ENCODE results near the gene ZSWIM2. TPM values are rescaled to one million over a fixed set of nuclear protein-coding genes. Genes with fewer than 3 reads are reported as not detected.

Gene ZSWIM2
- total RNA-seq, 1 donor = not detected

- H3K4me3 ChIP-seq (ENCODE audit: insufficient read depth, low read length) = no peak overlapping the region
- no peak overlapping the region for H3K4me2 ChIP-seq (ENCODE audit: insufficient read depth, low read length)
- H2AFZ ChIP-seq (ENCODE audit: low read length) = no peak overlapping the region
- no peaks in the 10 kb centered on the region for H3K79me2 ChIP-seq (ENCODE audit: insufficient read depth, low read length)
- TF ChIP-seq CTCF (IDR thresholded peaks at IDR 0.05; ENCODE audit: extremely low read depth, low read depth, low read length) = no peak
- peaks cover 4% of the 10 kb centered on the region for H3K9me3 ChIP-seq (ENCODE audit: low read depth, low read length)
- no peaks in the 10 kb centered on the region for H3K4me1 ChIP-seq (ENCODE audit: insufficient read depth, low read length)
- no peaks in the 10 kb centered on the region for H3K27me3 ChIP-seq (ENCODE audit: insufficient read depth, low read length)
- H3K27ac ChIP-seq (ENCODE audit: low read depth, low read length) = no peak overlapping the region
- H3K36me3 ChIP-seq (ENCODE audit: insufficient read depth, low read length) = no peaks in the 10 kb centered on the region
- no peak for DNase-seq (ENCODE audit: insufficient read length, low spot score, missing footprints)
- H4K20me1 ChIP-seq (ENCODE audit: insufficient read depth, low read length) = no peaks in the 10 kb centered on the region
These were observed 32.7 kb upstream of the ZSWIM2 start for GRCh38 chr2:186881660-186882059.

GRCh38 chr2:186879312-186879711 lies 30.3 kb upstream of the ZSWIM2 start:
- H3K79me2 ChIP-seq (ENCODE audit: insufficient read depth, low read length) = no peaks in the 10 kb centered on the region
- H3K27me3 ChIP-seq (ENCODE audit: insufficient read depth, low read length) = no peaks in the 10 kb centered on the region
- no peak overlapping the region for H3K4me2 ChIP-seq (ENCODE audit: insufficient read depth, low read length)
- no peak for DNase-seq (ENCODE audit: insufficient read length, low spot score, missing footprints)
- H4K20me1 ChIP-seq (ENCODE audit: insufficient read depth, low read length) = no peaks in the 10 kb centered on the region
- no peak for TF ChIP-seq CTCF (IDR thresholded peaks at IDR 0.05; ENCODE audit: extremely low read depth, low read depth, low read length)
- H3K27ac ChIP-seq (ENCODE audit: low read depth, low read length) = no peak overlapping the region
- no peaks in the 10 kb centered on the region for H3K4me1 ChIP-seq (ENCODE audit: insufficient read depth, low read length)
- H2AFZ ChIP-seq (ENCODE audit: low read length) = no peak overlapping the region
- H3K36me3 ChIP-seq (ENCODE audit: insufficient read depth, low read length) = no peaks in the 10 kb centered on the region
- peaks cover 4% of the 10 kb centered on the region for H3K9me3 ChIP-seq (ENCODE audit: low read depth, low read length)
- no peak overlapping the region for H3K4me3 ChIP-seq (ENCODE audit: insufficient read depth, low read length)

GRCh38 chr2:186874713-186875112 lies 25.7 kb upstream of the ZSWIM2 start:
- no peak overlapping the region for H2AFZ ChIP-seq (ENCODE audit: low read length)
- no peak overlapping the region for H3K4me3 ChIP-seq (ENCODE audit: insufficient read depth, low read length)
- no peaks in the 10 kb centered on the region for H3K27me3 ChIP-seq (ENCODE audit: insufficient read depth, low read length)
- H3K4me1 ChIP-seq (ENCODE audit: insufficient read depth, low read length) = no peaks in the 10 kb centered on the region
- TF ChIP-seq CTCF (IDR thresholded peaks at IDR 0.05; ENCODE audit: extremely low read depth, low read depth, low read length) = no peak
- no peaks in the 10 kb centered on the region for H3K79me2 ChIP-seq (ENCODE audit: insufficient read depth, low read length)
- H4K20me1 ChIP-seq (ENCODE audit: insufficient read depth, low read length) = no peaks in the 10 kb centered on the region
- no peak overlapping the region for H3K27ac ChIP-seq (ENCODE audit: low read depth, low read length)
- no peaks in the 10 kb centered on the region for H3K9me3 ChIP-seq (ENCODE audit: low read depth, low read length)
- DNase-seq (ENCODE audit: insufficient read length, low spot score, missing footprints) = no peak
- H3K36me3 ChIP-seq (ENCODE audit: insufficient read depth, low read length) = no peaks in the 10 kb centered on the region
- no peak overlapping the region for H3K4me2 ChIP-seq (ENCODE audit: insufficient read depth, low read length)

- no peak overlapping the region for H3K4me3 ChIP-seq (ENCODE audit: insufficient read depth, low read length)
- H3K4me2 ChIP-seq (ENCODE audit: insufficient read depth, low read length) = no peak overlapping the region
- no peak for TF ChIP-seq CTCF (IDR thresholded peaks at IDR 0.05; ENCODE audit: extremely low read depth, low read depth, low read length)
- no peaks in the 10 kb centered on the region for H3K9me3 ChIP-seq (ENCODE audit: low read depth, low read length)
- no peak overlapping the region for H2AFZ ChIP-seq (ENCODE audit: low read length)
- no peak overlapping the region for H3K27ac ChIP-seq (ENCODE audit: low read depth, low read length)
- no peaks in the 10 kb centered on the region for H3K27me3 ChIP-seq (ENCODE audit: insufficient read depth, low read length)
- no peaks in the 10 kb centered on the region for H4K20me1 ChIP-seq (ENCODE audit: insufficient read depth, low read length)
- no peaks in the 10 kb centered on the region for H3K4me1 ChIP-seq (ENCODE audit: insufficient read depth, low read length)
- DNase-seq (ENCODE audit: insufficient read length, low spot score, missing footprints) = no peak
- H3K79me2 ChIP-seq (ENCODE audit: insufficient read depth, low read length) = no peaks in the 10 kb centered on the region
- no peaks in the 10 kb centered on the region for H3K36me3 ChIP-seq (ENCODE audit: insufficient read depth, low read length)
These were observed 22.9 kb upstream of the ZSWIM2 start for GRCh38 chr2:186871881-186872280.

All from osteoblast (primary cell).